T-cell (primary cell): Measurements from ENCODE around the gene CYBC1. TPM values are rescaled to one million over a fixed set of nuclear protein-coding genes. Genes with fewer than 3 reads are reported as not detected.

ENCODE experiments used
- ATAC-seq, 4 experiments: fragments of 200-7000 bp in 3 of 4; fragments of 150-1000 bp in 1 of 4; cut with Tn5 transposase; replicated peaks in 1 of 4; 1 replicate in 3 of 4; 2 replicates in 1 of 4; pipeline ENCODE4 v1.10.0; 2021; ENCODE audit warnings: moderate library complexity in 3 of 4, mild to moderate bottlenecking in 2 of 4, moderate number of reproducible peaks in 1 of 4
- CTCF ChIA-PET, 2 donors: fragments of 300-600 bp; sonication (Branson Sonifier 250); formaldehyde crosslinking; loops; one replicate each; lab custom pipeline; 2022; ENCODE audit warnings: antibody characterized with exemption in 2 of 2; lab: Charles Lee
- POLR2A ChIA-PET, 2 donors: fragments of 300-600 bp; sonication (Branson Sonifier 250); formaldehyde crosslinking; loops; one replicate each; lab custom pipeline; 2022; ENCODE audit warnings: antibody characterized with exemption in 2 of 2; lab: Charles Lee
- DNase-seq, 35 experiments: peaks; one replicate each; pipeline versions ENCODE4 v3.0.0 to v3.0.0-alpha.2; 2013 to 2023
- H3K27ac ChIP-seq: one replicate; pipeline ENCODE4 v1.5.1; 2013; ENCODE audit warnings: low read length
- H3K27me3 ChIP-seq, 2 experiments: replicated peaks in 1 of 2; 1 replicate in 1 of 2; 2 replicates in 1 of 2; pipeline versions ENCODE4 v1.6.1 to v1.7.0; 2013; ENCODE audit warnings: low read length in 1 of 2, mixed read lengths in 1 of 2; ENCODE audit not compliant: control insufficient read depth in 2 of 2, insufficient read depth in 2 of 2; ENCODE audit errors: extremely low read depth in 1 of 2
- H3K36me3 ChIP-seq, 2 donors: 1 replicate in 1 of 2; 2 replicates in 1 of 2; pipeline versions ENCODE4 v1.6.1 to v1.7.0; 2013; ENCODE audit warnings: low read length in 1 of 2; ENCODE audit not compliant: control insufficient read depth in 2 of 2, insufficient read depth in 1 of 2; ENCODE audit errors: extremely low read depth in 1 of 2
- H3K4me1 ChIP-seq, 2 experiments: 1 replicate in 1 of 2; 2 replicates in 1 of 2; pipeline versions ENCODE4 v1.6.1 to v1.7.0; 2013; ENCODE audit warnings: low read length in 2 of 2, mixed read lengths in 1 of 2; ENCODE audit not compliant: insufficient read depth in 2 of 2, control insufficient read depth in 1 of 2; ENCODE audit errors: extremely low read depth in 1 of 2
- H3K4me3 ChIP-seq, 2 donors: 1 replicate in 1 of 2; 2 replicates in 1 of 2; pipeline versions ENCODE4 v1.5.1 to v1.7.0; 2013; ENCODE audit warnings: mild to moderate bottlenecking in 2 of 2, low read length in 1 of 2, moderate library complexity in 1 of 2; ENCODE audit not compliant: control insufficient read depth in 1 of 2; ENCODE audit errors: extremely low read depth in 1 of 2
- H3K9me3 ChIP-seq: 2 replicates; pipeline ENCODE4 v1.7.0; 2013
- H3K27ac Mint-ChIP-seq, 2 donors: one replicate each; pipeline ENCODE4 v1.8.0; 2020 to 2021; ENCODE audit warnings: mild to moderate bottlenecking in 2 of 2, mixed read lengths in 2 of 2
- H3K27me3 Mint-ChIP-seq, 2 donors: one replicate each; pipeline ENCODE4 v1.8.0; 2021 to 2022; ENCODE audit warnings: mixed read lengths in 2 of 2
- H3K36me3 Mint-ChIP-seq: one replicate; pipeline ENCODE4 v1.8.0; 2021; ENCODE audit warnings: mixed read lengths
- H3K4me1 Mint-ChIP-seq, 3 donors: one replicate each; pipeline ENCODE4 v1.8.0; 2020 to 2022; ENCODE audit warnings: mixed read lengths in 3 of 3, mild to moderate bottlenecking in 1 of 3
- H3K4me3 Mint-ChIP-seq, 3 donors: one replicate each; pipeline ENCODE4 v1.8.0; 2020 to 2022; ENCODE audit warnings: mild to moderate bottlenecking in 3 of 3, mixed read lengths in 3 of 3, moderate library complexity in 3 of 3
- H3K9me3 Mint-ChIP-seq, 3 donors: one replicate each; pipeline ENCODE4 v1.8.0; 2020 to 2022; ENCODE audit warnings: mixed read lengths in 3 of 3
- WGBS: methylation state at CpG from one replicate; pipeline ENCODE4 v1.1.5; 2013; ENCODE audit warnings: missing lambda C conversion rate; ENCODE audit not compliant: insufficient coverage; 5-methylcytosine and 5-hydroxymethylcytosine counted together
- total RNA-seq, 35 experiments: library from RNA in 6 of 35; stranded (reverse) in 6 of 35; fragments of 120-200 nt in 1 of 35; gene quantifications; one replicate each; pipeline versions ENCODE4 v1.2.1 to v1.2.4 and lab custom pipeline; 2013 to 2026

CYBC1 gene
- total RNA-seq, 5 donors from 2014 or later (not counting 1 experiment from before 2014, with no cell fraction given): 148 to 274 (median 262) TPM

DNA sequence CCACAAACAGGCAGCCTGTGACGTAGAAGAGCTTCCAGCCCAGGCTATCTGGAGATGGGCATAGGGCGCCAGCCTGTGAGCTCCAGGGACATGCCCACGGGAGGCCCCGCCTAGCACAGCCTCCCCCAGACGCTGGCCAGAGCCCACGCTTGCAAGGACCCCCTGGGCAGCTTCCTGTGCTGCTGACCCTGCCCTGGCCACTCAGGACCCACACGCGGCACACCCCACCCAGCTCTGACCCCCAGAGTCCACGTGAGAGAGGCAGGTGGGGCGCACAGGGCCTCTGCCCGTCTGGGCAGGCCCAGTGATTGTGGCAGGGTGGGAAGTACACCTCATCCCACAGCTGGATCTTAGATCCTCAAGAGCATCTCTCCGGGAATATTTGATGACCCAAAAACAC lies 3.9 kb downstream of the CYBC1 start:
- H3K4me1 ChIP-seq: peaks cover 10 to 48% of the 10 kb centered on the region in 2 experiments
- Mint-ChIP-seq H3K36me3 (no peaks in the 10 kb centered on the region), H3K27me3 (no peaks in the 10 kb centered on the region), H3K27ac (no peak overlapping the region), H3K4me3 (peak overlapping the region in 2 of 3 donors; percentile 34 to 68), H3K4me1 (peaks cover 30 to 37% (median 36%) of the 10 kb centered on the region in 3 donors), H3K9me3 (no peaks in the 10 kb centered on the region)
- peaks cover 35 to 55% of the 10 kb centered on the region in 2 donors for H3K36me3 ChIP-seq
- DNase-seq: no peak
- 94% methylated on average over 4 of the region's 12 CpGs for WGBS
- no peaks in the 10 kb centered on the region for H3K9me3 ChIP-seq
- no peaks in the 10 kb centered on the region for H3K27me3 ChIP-seq
- no peak for ATAC-seq
- no peak overlapping the region for H3K27ac ChIP-seq
- no peak overlapping the region for H3K4me3 ChIP-seq
- ChIA-PET POLR2A (no interaction called here), CTCF (no interaction called here)

DNA sequence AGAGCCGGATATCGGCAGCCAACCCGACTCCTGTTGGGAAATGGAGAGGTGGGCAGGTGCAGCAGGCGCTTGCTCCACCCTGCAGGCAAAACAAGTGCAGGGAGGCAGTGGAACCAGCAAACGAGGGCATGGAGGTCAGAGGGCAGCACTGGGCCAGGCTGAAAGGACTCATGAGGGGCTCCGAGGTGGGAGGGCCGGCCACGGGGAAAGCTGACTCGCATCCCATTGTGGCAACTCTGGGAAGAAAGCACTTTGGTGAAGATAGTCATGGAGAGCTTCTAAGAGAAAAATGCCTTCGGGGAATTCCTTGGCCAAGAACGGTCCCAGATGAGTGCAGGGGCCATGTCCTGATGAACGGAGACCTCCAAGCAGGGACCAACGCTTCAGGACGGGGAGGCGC lies 4.4 kb downstream of the CYBC1 start:
- peaks cover 35 to 55% of the 10 kb centered on the region in 2 donors for H3K36me3 ChIP-seq
- no peaks in the 10 kb centered on the region for H3K9me3 ChIP-seq
- Mint-ChIP-seq H3K9me3 (no peaks in the 10 kb centered on the region), H3K4me3 (no peak overlapping the region), H3K27me3 (no peaks in the 10 kb centered on the region), H3K4me1 (peaks cover 25 to 32% (median 31%) of the 10 kb centered on the region in 3 donors), H3K36me3 (no peaks in the 10 kb centered on the region), H3K27ac (no peak overlapping the region)
- no peak overlapping the region for H3K27ac ChIP-seq
- ChIA-PET CTCF (no interaction called here), POLR2A (no interaction called here)
- no peaks in the 10 kb centered on the region for H3K27me3 ChIP-seq
- peaks cover 6 to 44% of the 10 kb centered on the region in 2 experiments for H3K4me1 ChIP-seq
- 95% methylated on average over 14 of the region's 15 CpGs for WGBS
- H3K4me3 ChIP-seq: no peak overlapping the region
- ATAC-seq (no peak), DNase-seq (no peak)

DNA sequence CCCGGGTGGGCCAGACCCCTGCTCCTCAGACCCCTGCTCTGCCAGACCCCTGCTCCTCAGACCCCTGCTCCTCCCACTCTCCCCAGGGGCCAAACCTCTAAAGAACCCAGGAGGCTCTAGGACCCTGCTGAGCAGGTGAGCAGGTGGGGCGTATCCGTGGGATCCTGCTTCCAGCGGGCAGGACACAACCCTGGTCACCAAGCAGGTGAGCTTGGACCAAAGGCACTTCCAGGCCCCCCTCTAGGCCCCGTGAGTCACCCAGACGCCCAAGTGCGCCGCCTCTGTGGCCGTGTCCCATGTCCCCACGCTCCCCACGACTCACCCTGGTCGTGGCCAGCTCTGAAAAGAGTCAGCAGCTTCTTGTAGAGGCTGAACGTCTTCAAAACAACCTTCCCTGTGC lies 5.0 kb downstream of the CYBC1 start:
- Mint-ChIP-seq H3K4me1 (peaks cover 19 to 29% (median 27%) of the 10 kb centered on the region in 3 donors), H3K4me3 (no peak overlapping the region), H3K27ac (no peak overlapping the region), H3K36me3 (no peaks in the 10 kb centered on the region), H3K27me3 (no peaks in the 10 kb centered on the region), H3K9me3 (no peaks in the 10 kb centered on the region)
- peaks cover 35 to 55% of the 10 kb centered on the region in 2 donors for H3K36me3 ChIP-seq
- POLR2A ChIA-PET: no interaction called here
- H3K4me1 ChIP-seq: peaks cover 2 to 44% of the 10 kb centered on the region in 2 experiments
- H3K9me3 ChIP-seq: no peaks in the 10 kb centered on the region
- H3K4me3 ChIP-seq: no peak overlapping the region
- H3K27ac ChIP-seq: no peak overlapping the region
- ATAC-seq (no peak), DNase-seq (no peak)
- CTCF ChIA-PET: no interaction called here
- H3K27me3 ChIP-seq: no peaks in the 10 kb centered on the region
- 82% methylated on average over 11 of the region's 13 CpGs for WGBS

- Mint-ChIP-seq H3K4me3 (no peak overlapping the region), H3K36me3 (no peaks in the 10 kb centered on the region), H3K4me1 (peaks cover 19 to 32% (median 27%) of the 10 kb centered on the region in 3 donors), H3K27me3 (no peaks in the 10 kb centered on the region), H3K27ac (no peak overlapping the region), H3K9me3 (no peaks in the 10 kb centered on the region)
- Histone ChIP-seq H3K4me1 (peaks cover 2 to 44% of the 10 kb centered on the region in 2 experiments), H3K27me3 (no peaks in the 10 kb centered on the region), H3K27ac (no peak overlapping the region), H3K36me3 (peaks cover 35 to 55% of the 10 kb centered on the region in 2 donors), H3K9me3 (no peaks in the 10 kb centered on the region), H3K4me3 (no peak overlapping the region)
- DNase-seq (no peak), ATAC-seq (no peak)
- WGBS: 87% methylated on average over 17 of the region's 19 CpGs
- ChIA-PET POLR2A (no interaction called here), CTCF (no interaction called here)
These were observed 5.5 kb downstream of the CYBC1 start for GRCh38 chr17:82444941-82445521.

GRCh38 chr17:82444284-82444893 lies 6.2 kb downstream of the CYBC1 start:
- no peaks in the 10 kb centered on the region for H3K9me3 Mint-ChIP-seq
- no peak overlapping the region for H3K27ac Mint-ChIP-seq
- H3K4me3 Mint-ChIP-seq: no peak overlapping the region
- DNase-seq (no peak), ATAC-seq (no peak)
- Histone ChIP-seq H3K9me3 (no peaks in the 10 kb centered on the region), H3K36me3 (peaks cover 35 to 55% of the 10 kb centered on the region in 2 donors), H3K4me1 (peaks cover 2 to 41% of the 10 kb centered on the region in 2 experiments), H3K27ac (no peak overlapping the region), H3K4me3 (no peak overlapping the region), H3K27me3 (no peaks in the 10 kb centered on the region)
- CTCF ChIA-PET: no interaction called here
- H3K4me1 Mint-ChIP-seq: peaks cover 12 to 27% (median 23%) of the 10 kb centered on the region in 3 donors
- POLR2A ChIA-PET: no interaction called here
- H3K27me3 Mint-ChIP-seq: no peaks in the 10 kb centered on the region
- no peaks in the 10 kb centered on the region for H3K36me3 Mint-ChIP-seq
- 94% methylated on average over 34 of the region's 35 CpGs for WGBS

DNA sequence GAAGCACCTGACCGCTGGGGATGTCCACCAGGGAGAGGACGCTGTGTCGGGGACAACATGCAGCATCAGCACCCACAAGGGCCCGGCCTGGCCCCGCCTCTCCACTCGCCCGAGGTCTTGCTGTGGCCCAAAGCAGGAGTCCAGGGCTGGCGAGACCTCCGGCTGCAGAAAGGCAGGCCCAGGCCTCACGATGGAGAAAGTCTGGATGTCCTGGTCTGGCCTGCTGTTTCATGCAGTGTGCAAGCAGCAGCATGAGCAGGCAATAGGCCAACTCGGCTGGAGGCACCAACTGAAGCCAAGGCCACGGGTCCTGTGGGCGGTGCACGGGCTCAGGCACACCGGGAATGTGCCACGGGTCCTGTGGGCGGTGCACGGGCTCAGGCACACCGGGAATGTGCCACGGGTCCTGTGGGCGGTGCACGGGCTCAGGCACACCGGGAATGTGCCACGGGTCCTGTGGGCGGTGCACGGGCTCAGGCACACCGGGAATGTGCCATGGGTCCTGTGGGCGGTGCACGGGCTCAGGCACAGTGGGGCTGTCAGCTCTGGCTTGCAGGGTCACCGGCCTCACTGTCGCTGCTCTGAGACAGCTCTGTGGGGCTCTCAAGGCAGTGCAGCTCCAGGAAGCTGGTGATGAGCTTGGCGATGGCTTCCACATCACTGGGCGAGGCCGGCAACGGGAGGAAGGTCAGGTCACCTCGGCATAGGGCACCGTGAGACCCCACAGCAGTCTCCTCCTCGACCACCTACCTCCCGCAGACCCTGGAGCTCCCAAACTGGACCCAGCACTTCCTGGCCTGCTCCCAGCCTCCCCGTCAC lies 6.9 kb downstream of the CYBC1 start:
- Histone ChIP-seq H3K36me3 (peaks cover 35 to 57% of the 10 kb centered on the region in 2 donors), H3K27ac (no peak overlapping the region), H3K4me1 (peaks cover under 1 to 36% of the 10 kb centered on the region in 2 experiments), H3K4me3 (no peak overlapping the region), H3K27me3 (no peaks in the 10 kb centered on the region), H3K9me3 (no peaks in the 10 kb centered on the region)
- H3K4me1 Mint-ChIP-seq: peaks cover 5 to 21% (median 18%) of the 10 kb centered on the region in 3 donors
- no peak overlapping the region for H3K4me3 Mint-ChIP-seq
- no peaks in the 10 kb centered on the region for H3K36me3 Mint-ChIP-seq
- no peaks in the 10 kb centered on the region for H3K9me3 Mint-ChIP-seq
- H3K27ac Mint-ChIP-seq: no peak overlapping the region
- no peak for ATAC-seq
- ChIA-PET CTCF (no interaction called here), POLR2A (no interaction called here)
- WGBS: 94% methylated on average over 29 of the region's 40 CpGs
- no peaks in the 10 kb centered on the region for H3K27me3 Mint-ChIP-seq
- no peak for DNase-seq
